Parathyroid adenoma (tissue), 2 donors: ENCODE results near the gene PQBP1.

Experiments
- H2AFZ ChIP-seq: fragments of 300-600 bp; sonication (generic); one replicate; pipeline ENCODE4 v1.7.0; 2017; ENCODE audit warnings: antibody characterized with exemption, mild to moderate bottlenecking
- H3K27ac ChIP-seq: fragments of 300-600 bp; sonication (generic); one replicate; pipeline ENCODE4 v1.7.0; 2017
- H3K27me3 ChIP-seq: fragments of 300-600 bp; sonication (generic); one replicate; pipeline ENCODE4 v1.7.0; 2017; ENCODE audit warnings: low read length; ENCODE audit not compliant: control insufficient read depth, insufficient read depth
- H3K36me3 ChIP-seq: fragments of 300-600 bp; sonication (generic); one replicate; pipeline ENCODE4 v1.7.0; 2017; ENCODE audit warnings: low read length; ENCODE audit not compliant: control insufficient read depth, insufficient read depth
- H3K4me1 ChIP-seq: fragments of 300-600 bp; sonication (generic); one replicate; pipeline ENCODE4 v1.7.0; 2017; ENCODE audit warnings: control low read depth
- H3K4me2 ChIP-seq: fragments of 300-600 bp; sonication (generic); one replicate; pipeline ENCODE4 v1.7.0; 2017; ENCODE audit warnings: low read length
- H3K4me3 ChIP-seq: fragments of 300-600 bp; sonication (generic); one replicate; pipeline ENCODE4 v1.7.0; 2017; ENCODE audit warnings: low read depth, low read length
- H3K79me2 ChIP-seq: fragments of 300-600 bp; sonication (generic); one replicate; pipeline ENCODE4 v1.7.0; 2017; ENCODE audit warnings: control low read depth
- H3K9ac ChIP-seq: fragments of 300-600 bp; sonication (generic); one replicate; pipeline ENCODE4 v1.7.0; 2017; ENCODE audit warnings: mild to moderate bottlenecking
- H3K9me3 ChIP-seq: fragments of 300-600 bp; sonication (generic); one replicate; pipeline ENCODE4 v1.7.0; 2017; ENCODE audit warnings: low read length; ENCODE audit not compliant: control insufficient read depth
- TF ChIP-seq, protein P1 (sequence below): fragments of 300-600 bp; sonication (generic); IDR thresholded peaks from one replicate; pipeline ENCODE4 v1.7.0; 2017; ENCODE audit warnings: antibody characterized with exemption, mild to moderate bottlenecking
- donor health status: primary hyperparathyroidism.

Gene PQBP1

DNA sequence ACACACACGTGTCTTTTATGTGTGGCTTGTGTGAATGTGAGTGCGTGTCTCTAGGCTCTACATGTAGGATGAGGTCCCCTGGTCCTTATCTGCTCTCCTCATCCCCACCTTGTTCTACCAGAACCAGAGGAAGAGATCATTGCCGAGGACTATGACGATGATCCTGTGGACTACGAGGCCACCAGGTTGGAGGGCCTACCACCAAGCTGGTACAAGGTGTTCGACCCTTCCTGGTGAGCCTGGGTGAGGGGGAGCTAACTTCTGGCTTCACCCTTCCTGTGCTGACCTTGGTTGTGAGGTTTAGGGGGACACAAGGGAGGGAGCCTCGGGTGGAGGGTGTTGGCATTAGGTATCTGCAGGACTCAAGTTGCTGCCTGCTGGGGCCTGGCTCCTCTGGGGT lies 3.3 kb downstream of the PQBP1 start:
- Histone ChIP-seq H3K4me3 (no peak overlapping the region), H3K4me2 (no peak overlapping the region), H3K9me3 (no peaks in the 10 kb centered on the region), H3K27me3 (no peaks in the 10 kb centered on the region), H3K36me3 (no peaks in the 10 kb centered on the region), H3K27ac (no peak overlapping the region), H2AFZ (no peak overlapping the region), H3K9ac (no peak overlapping the region), H3K4me1 (no peaks in the 10 kb centered on the region), H3K79me2 (peaks cover 3% of the 10 kb centered on the region)
- TF ChIP-seq, protein P1, sequence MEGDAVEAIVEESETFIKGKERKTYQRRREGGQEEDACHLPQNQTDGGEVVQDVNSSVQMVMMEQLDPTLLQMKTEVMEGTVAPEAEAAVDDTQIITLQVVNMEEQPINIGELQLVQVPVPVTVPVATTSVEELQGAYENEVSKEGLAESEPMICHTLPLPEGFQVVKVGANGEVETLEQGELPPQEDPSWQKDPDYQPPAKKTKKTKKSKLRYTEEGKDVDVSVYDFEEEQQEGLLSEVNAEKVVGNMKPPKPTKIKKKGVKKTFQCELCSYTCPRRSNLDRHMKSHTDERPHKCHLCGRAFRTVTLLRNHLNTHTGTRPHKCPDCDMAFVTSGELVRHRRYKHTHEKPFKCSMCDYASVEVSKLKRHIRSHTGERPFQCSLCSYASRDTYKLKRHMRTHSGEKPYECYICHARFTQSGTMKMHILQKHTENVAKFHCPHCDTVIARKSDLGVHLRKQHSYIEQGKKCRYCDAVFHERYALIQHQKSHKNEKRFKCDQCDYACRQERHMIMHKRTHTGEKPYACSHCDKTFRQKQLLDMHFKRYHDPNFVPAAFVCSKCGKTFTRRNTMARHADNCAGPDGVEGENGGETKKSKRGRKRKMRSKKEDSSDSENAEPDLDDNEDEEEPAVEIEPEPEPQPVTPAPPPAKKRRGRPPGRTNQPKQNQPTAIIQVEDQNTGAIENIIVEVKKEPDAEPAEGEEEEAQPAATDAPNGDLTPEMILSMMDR, result no peak

GRCh38 chrX:48902135-48902534 lies 4.4 kb downstream of the PQBP1 start:
- H3K4me3 ChIP-seq, result no peak overlapping the region
- no peak overlapping the region for H3K9ac ChIP-seq
- no peak overlapping the region for H3K4me2 ChIP-seq
- no peaks in the 10 kb centered on the region for H3K9me3 ChIP-seq
- peaks cover 3% of the 10 kb centered on the region for H3K79me2 ChIP-seq
- H3K4me1 ChIP-seq, result no peaks in the 10 kb centered on the region
- no peaks in the 10 kb centered on the region for H3K27me3 ChIP-seq
- TF ChIP-seq, protein P1, result no peak
- no peaks in the 10 kb centered on the region for H3K36me3 ChIP-seq
- H3K27ac ChIP-seq, result no peak overlapping the region
- H2AFZ ChIP-seq, result no peak overlapping the region

DNA sequence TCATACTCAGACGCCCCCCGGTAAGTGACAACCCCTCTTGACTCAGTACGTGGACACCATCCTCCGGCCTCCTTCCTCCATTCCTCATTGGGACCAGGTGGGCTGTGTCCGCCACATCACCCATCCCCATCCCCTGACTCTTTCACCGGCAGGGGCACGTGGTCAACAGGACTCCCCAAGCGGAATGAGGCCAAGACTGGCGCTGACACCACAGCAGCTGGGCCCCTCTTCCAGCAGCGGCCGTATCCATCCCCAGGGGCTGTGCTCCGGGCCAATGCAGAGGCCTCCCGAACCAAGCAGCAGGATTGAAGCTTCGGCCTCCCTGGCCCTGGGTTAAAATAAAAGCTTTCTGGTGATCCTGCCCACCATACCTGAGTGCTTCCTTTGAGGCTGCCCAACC lies 5.0 kb downstream of the PQBP1 start:
- Histone ChIP-seq H3K9ac (no peak overlapping the region), H3K79me2 (peaks cover 3% of the 10 kb centered on the region), H3K9me3 (no peaks in the 10 kb centered on the region), H3K27ac (no peak overlapping the region), H3K4me2 (no peak overlapping the region), H3K36me3 (no peaks in the 10 kb centered on the region), H3K4me3 (no peak overlapping the region), H3K27me3 (no peaks in the 10 kb centered on the region), H3K4me1 (no peaks in the 10 kb centered on the region), H2AFZ (no peak overlapping the region)
- TF ChIP-seq, protein P1, result no peak

DNA sequence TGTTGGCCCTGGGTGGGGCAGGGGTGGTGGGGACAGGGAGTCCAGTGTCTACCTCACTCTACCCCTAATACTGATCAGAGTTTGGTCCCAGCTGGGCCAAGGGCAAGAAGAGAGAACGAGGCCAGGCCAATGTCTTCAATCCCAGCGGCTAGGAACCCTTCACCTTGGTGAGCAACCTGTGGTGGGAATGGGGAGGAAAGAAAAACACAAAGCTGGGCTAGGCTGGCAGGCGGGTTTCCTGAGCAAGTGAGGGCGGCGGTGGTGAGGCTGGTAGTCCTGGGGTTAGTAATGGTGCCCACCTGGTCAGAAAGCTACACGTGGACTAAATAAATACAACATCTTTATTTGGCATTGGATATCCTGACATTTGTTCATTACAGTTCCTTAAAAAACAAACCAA lies 5.6 kb downstream of the PQBP1 start:
- no peaks in the 10 kb centered on the region for H3K9me3 ChIP-seq
- no peak overlapping the region for H3K4me3 ChIP-seq
- H3K27ac ChIP-seq, result no peak overlapping the region
- no peak overlapping the region for H2AFZ ChIP-seq
- TF ChIP-seq, protein P1, result no peak
- H3K27me3 ChIP-seq, result no peaks in the 10 kb centered on the region
- H3K79me2 ChIP-seq, result peaks cover 3% of the 10 kb centered on the region
- no peak overlapping the region for H3K4me2 ChIP-seq
- H3K4me1 ChIP-seq, result no peaks in the 10 kb centered on the region
- H3K9ac ChIP-seq, result no peak overlapping the region
- no peaks in the 10 kb centered on the region for H3K36me3 ChIP-seq

DNA sequence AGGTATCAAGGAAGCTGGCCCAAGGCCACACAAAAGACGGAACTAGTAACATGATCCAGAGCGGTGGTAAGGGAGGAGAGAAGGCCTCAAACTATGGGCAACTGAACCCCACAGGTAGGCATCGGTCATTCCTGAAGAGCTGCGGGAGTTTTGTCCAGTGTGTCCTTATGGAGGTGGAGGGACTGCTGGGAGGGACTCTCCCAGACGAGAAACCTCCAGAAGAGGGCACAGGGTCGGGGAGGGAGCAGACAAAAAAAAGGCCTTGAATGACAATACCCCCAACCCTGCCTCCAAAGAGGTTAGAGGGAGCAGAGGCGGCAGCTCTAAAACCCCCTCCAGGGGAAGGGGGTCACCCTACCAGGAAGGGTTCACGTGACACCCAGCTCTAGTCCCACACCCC lies 6.5 kb downstream of the PQBP1 start:
- no peaks in the 10 kb centered on the region for H3K36me3 ChIP-seq
- no peak overlapping the region for H3K27ac ChIP-seq
- TF ChIP-seq, protein P1, result no peak
- no peak overlapping the region for H3K4me3 ChIP-seq
- no peak overlapping the region for H3K4me2 ChIP-seq
- H3K27me3 ChIP-seq, result no peaks in the 10 kb centered on the region
- no peak overlapping the region for H3K9ac ChIP-seq
- H3K79me2 ChIP-seq, result peaks cover 3% of the 10 kb centered on the region
- H3K4me1 ChIP-seq, result no peaks in the 10 kb centered on the region
- H3K9me3 ChIP-seq, result no peaks in the 10 kb centered on the region
- no peak overlapping the region for H2AFZ ChIP-seq
